Prostate gland (tissue), 1 donor: Measurements from ENCODE around the gene PLEKHB1.

ENCODE experiments used
- POLR2A ChIP-seq: fragments of 450-650 bp; IDR thresholded peaks from one replicate; pipeline ENCODE4 v1.6.1; 2016; ENCODE audit warnings: antibody characterized with exemption, mild to moderate bottlenecking
- POLR2AphosphoS5 ChIP-seq: sonication (generic); formaldehyde crosslinking; IDR thresholded peaks from one replicate; pipeline ENCODE4 v1.6.1; 2017; ENCODE audit warnings: antibody characterized with exemption

GRCh38 chr11:73597336-73597955, 48.9 kb upstream of the PLEKHB1 start:
- TF ChIP-seq POLR2AphosphoS5 (no peak), POLR2A (no peak)
